Ovary (tissue), 9 donors: Measurements from ENCODE around the gene CLEC16A. TPM values are rescaled to one million over a fixed set of nuclear protein-coding genes. Genes with fewer than 3 reads are reported as not detected.

Experiments
- DNase-seq, 5 donors: peaks; one replicate each; pipeline ENCODE4 v3.0.0-alpha.2; 2019 to 2020
- H3K27ac ChIP-seq, 2 donors: fragments of 200-600 bp; one replicate each; pipeline versions ENCODE4 v1.5.1 to v1.8.0; 2019 to 2022
- H3K27me3 ChIP-seq: fragments of 200-600 bp; one replicate; pipeline ENCODE4 v1.8.0; 2022
- H3K36me3 ChIP-seq: fragments of 200-600 bp; sonication (generic); one replicate; pipeline ENCODE4 v1.5.1; 2019
- H3K4me1 ChIP-seq: one replicate; pipeline ENCODE4 v1.8.1; 2013; ENCODE audit warnings: mild to moderate bottlenecking, moderate library complexity; ENCODE audit not compliant: insufficient read depth
- H3K4me3 ChIP-seq: fragments of 200-600 bp; sonication (generic); one replicate; pipeline ENCODE4 v1.5.1; 2017
- H3K9me3 ChIP-seq, 2 donors: fragments of 200-600 bp in 1 of 2; sonication (generic) in 1 of 2; one replicate each; pipeline versions ENCODE4 v1.5.1 to v1.8.1; 2013 to 2019; ENCODE audit warnings: mild to moderate bottlenecking in 1 of 2, moderate library complexity in 1 of 2
- CTCF ChIP-seq, 3 donors: fragments of 450-650 bp in 2 of 3; fragments of 200-600 bp in 1 of 3; IDR thresholded peaks; one replicate each; pipeline versions ENCODE4 v1.5.1 to v1.8.0; 2016 to 2022; ENCODE audit warnings: antibody characterized with exemption in 3 of 3, mild to moderate bottlenecking in 1 of 3
- EP300 ChIP-seq: sonication (generic); formaldehyde crosslinking; IDR thresholded peaks from one replicate; pipeline ENCODE4 v1.6.1; 2017; ENCODE audit warnings: antibody characterized with exemption
- POLR2A ChIP-seq: fragments of 450-650 bp; IDR thresholded peaks from one replicate; pipeline ENCODE4 v1.6.1; 2017; ENCODE audit warnings: antibody characterized with exemption, mild to moderate bottlenecking, moderate library complexity
- WGBS, 3 donors: extraction: QIAGEN DNeasy Blood & Tissue Kit in 1 of 3; methylation state at CpG; one replicate each; pipeline versions ENCODE4 v1.1.5 to v1.1.7; 2013 to 2017; 5-methylcytosine and 5-hydroxymethylcytosine counted together
- intact Hi-C, 4 donors: fragments of 100-400 bp; cut with DNase I; formaldehyde crosslinking; loops; one replicate each; pipeline versions ENCODE4 v1.11.0 to v1.15.1; 2022 to 2023
- polyA plus RNA-seq, 2 donors: library from polyadenylated mRNA; stranded (reverse); fragments of 200-250 nt in 1 of 2; fragments of 350-450 nt in 1 of 2; fragmentation: Illumina TruSeq in 1 of 2; extraction: RNeasy Lipid Tissue Mini Kit (QIAGEN cat#74804) in 1 of 2; gene quantifications; one replicate each; pipeline ENCODE4 v1.2.3, GENCODE V29; 2013 to 2014
- total RNA-seq, 7 donors: library from RNA; depleted of rRNA in 2 of 7; stranded (reverse); fragments of >200 nt in 2 of 7; fragmentation: NEBNext Ultra II Directional in 3 of 7; extraction: Animal tissue kit (Norgen Biotek cat#: 25700) in 3 of 7; gene quantifications; one replicate each; pipeline versions ENCODE4 v1.1.0 to v1.2.4, GENCODE V29; 2016 to 2023
- donor health status: DM: no; HTN: no; CAD: no; lungs with moderate emphysema.
- donor health status: DM: no; HTN: no; CAD: no.
- donor health status: Bipolar disorder and iron deficiency.
- donor health status: DM: yes; HTN: yes; CAD: no.
- donor health status: DM: no; HTN: no; CAD: no.
- donor health status: DM: yes; HTN: yes; CAD: no.

The CLEC16A gene
- total and polyA plus RNA-seq, 9 donors = 6.4 to 28.1 (median 16.5) TPM

DNA sequence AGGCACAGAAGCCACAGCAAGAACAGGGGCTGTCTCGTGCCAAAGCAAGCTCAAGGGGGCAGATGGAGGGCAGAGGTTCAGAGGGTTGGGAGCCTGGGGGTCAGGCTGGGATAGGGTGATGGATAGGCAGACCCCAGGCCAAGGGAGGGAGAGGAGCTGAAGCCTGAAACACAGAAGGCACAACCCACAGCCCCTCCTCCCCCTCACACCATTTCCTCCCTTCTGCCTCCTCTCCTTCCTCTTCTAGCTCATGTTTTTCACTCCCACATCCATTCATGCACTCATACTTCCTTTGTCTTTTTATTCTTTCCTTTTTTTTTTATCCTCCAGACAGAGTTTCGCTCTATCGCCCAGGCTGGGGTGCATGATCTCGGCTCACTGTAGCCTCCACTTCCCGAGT is 250.5 kb downstream of the CLEC16A start:
- H3K4me3 ChIP-seq = no peak overlapping the region
- intact Hi-C loops = no loop called here
- H3K27me3 ChIP-seq = no peaks in the 10 kb centered on the region
- DNase-seq = no peak
- 71 to 77% (median 76%) methylated on average over 5 of the region's 5 CpGs for WGBS, 3 donors
- H3K9me3 ChIP-seq = no peaks in the 10 kb centered on the region
- TF ChIP-seq EP300 (no peak), POLR2A (no peak), CTCF (IDR thresholded peaks at IDR 0.05) (no peak)
- no peaks in the 10 kb centered on the region for H3K36me3 ChIP-seq
- H3K4me1 ChIP-seq = no peaks in the 10 kb centered on the region
- H3K27ac ChIP-seq = no peak overlapping the region

GRCh38 chr16:11196286-11196828 is 252.0 kb downstream of the CLEC16A start:
- no peak for DNase-seq
- WGBS, 3 donors = 54 to 88% (median 59%) methylated on average over 3 of the region's 3 CpGs
- H3K27ac ChIP-seq = no peak overlapping the region
- TF ChIP-seq EP300 (no peak), CTCF (IDR thresholded peaks at IDR 0.05) (no peak), POLR2A (no peak)
- intact Hi-C loops = no loop called here
- H3K4me1 ChIP-seq = no peaks in the 10 kb centered on the region
- no peaks in the 10 kb centered on the region for H3K36me3 ChIP-seq
- no peaks in the 10 kb centered on the region for H3K9me3 ChIP-seq
- H3K4me3 ChIP-seq = no peak overlapping the region
- no peaks in the 10 kb centered on the region for H3K27me3 ChIP-seq

- no peak overlapping the region for H3K4me3 ChIP-seq
- no peaks in the 10 kb centered on the region for H3K9me3 ChIP-seq
- no peak for DNase-seq
- no peaks in the 10 kb centered on the region for H3K36me3 ChIP-seq
- 81 to 86% (median 82%) methylated on average over 5 of the region's 5 CpGs for WGBS, 3 donors
- H3K27ac ChIP-seq = no peak overlapping the region
- H3K4me1 ChIP-seq = no peaks in the 10 kb centered on the region
- intact Hi-C loops = no loop called here
- TF ChIP-seq POLR2A = no peak
- no peak for TF ChIP-seq EP300
- no peak for TF ChIP-seq CTCF (IDR thresholded peaks at IDR 0.05)
- H3K27me3 ChIP-seq = no peaks in the 10 kb centered on the region
Observed at GRCh38 chr16:11198375-11198774, 254.0 kb downstream of the CLEC16A start.

- no peaks in the 10 kb centered on the region for H3K9me3 ChIP-seq
- 75 to 87% (median 87%) methylated on average over 7 to 8 of the region's 8 CpGs for WGBS, 3 donors
- H3K4me1 ChIP-seq = no peaks in the 10 kb centered on the region
- H3K27me3 ChIP-seq = no peaks in the 10 kb centered on the region
- intact Hi-C loops = no loop called here
- H3K27ac ChIP-seq = no peak overlapping the region
- H3K4me3 ChIP-seq = no peak overlapping the region
- H3K36me3 ChIP-seq = no peaks in the 10 kb centered on the region
- no peak for TF ChIP-seq POLR2A
- TF ChIP-seq EP300 = no peak
- no peak for TF ChIP-seq CTCF (IDR thresholded peaks at IDR 0.05)
- DNase-seq = no peak
Observed at GRCh38 chr16:11198828-11199227, 254.5 kb downstream of the CLEC16A start.
